Stimulated activated CD4-positive, alpha-beta T cell treated with anti-CD3 and anti-CD28 coated beads, TNF-alpha, amount 100 ng/mL, for 4 hours (primary cell): ENCODE results near the gene POP5.

ENCODE experiments used
- DNase-seq, 3 experiments: peaks; one replicate each; pipeline ENCODE4 v3.0.0-alpha.2; 2020; ENCODE audit warnings: low read depth in 3 of 3

POP5 gene

GRCh38 chr12:120590741-120591407, 9.7 kb upstream of the POP5 start:
- DNase-seq, result no peak

- no peak for DNase-seq
Observed at GRCh38 chr12:120588948-120589930, 8.0 kb upstream of the POP5 start.

- no peak for DNase-seq
Observed at GRCh38 chr12:120588371-120588770, 7.2 kb upstream of the POP5 start.

DNA sequence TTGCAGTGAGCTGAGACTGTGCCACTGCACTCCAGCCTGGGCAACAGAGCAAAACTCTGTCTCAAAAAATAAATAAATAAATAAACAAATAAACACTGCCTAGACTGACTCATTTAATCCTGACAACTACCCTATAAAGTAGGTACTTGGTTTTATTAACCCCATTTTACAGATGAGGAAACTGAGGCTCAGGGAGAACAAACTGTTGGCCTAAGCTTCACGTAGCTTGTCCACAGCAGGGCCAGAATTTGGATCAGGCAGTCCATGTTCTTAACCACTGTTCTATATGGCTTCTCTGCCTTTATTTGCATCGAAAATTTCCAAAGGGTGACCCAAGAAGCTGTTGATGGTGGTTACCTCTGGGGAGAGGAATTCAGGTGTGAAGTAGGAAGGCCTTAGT, 5.7 kb upstream of the POP5 start:
- no peak for DNase-seq

GRCh38 chr12:120586206-120586605, 5.0 kb upstream of the POP5 start:
- no peak for DNase-seq

DNA sequence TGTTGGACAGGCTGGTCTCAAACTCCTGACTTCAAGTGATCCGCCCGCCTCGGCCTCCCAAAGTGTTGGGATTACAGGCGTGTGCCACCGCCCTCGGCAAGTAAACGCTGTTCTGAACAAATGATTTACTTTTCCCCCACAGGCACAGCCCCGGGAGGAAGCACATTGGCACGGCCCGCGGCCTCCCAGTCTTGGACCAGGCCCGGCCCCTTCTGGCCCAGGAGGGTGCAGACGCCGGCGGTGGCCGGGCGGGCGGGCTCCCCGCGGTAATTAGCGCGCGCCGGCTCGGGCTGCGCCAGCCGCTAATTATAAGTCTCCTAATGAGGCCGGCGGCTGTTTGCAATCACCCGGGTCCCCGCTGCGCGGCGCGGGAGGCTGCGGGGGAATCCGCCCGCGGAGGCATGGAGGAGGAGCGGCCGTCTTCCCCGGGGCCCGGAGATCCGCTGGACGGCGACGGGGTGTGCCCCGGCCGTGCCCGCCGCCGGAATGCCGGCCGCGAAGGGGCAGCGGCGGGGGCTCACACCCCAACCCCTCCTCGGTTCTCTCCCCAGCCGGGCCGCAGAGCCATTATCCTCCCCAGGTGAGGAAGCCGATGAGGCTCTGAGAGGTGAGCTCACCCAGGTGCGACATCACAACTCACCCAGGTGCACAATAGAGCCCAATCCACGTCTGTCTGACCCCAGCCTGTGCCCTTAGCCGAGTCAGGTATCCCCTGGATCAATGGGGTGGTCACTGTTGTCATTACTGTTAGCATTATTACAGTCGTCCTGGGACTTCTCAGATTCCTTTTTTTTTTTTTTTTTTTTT, 3.3 kb upstream of the POP5 start:
- peak; percentile 33 to 43 (median 40) for DNase-seq

DNA sequence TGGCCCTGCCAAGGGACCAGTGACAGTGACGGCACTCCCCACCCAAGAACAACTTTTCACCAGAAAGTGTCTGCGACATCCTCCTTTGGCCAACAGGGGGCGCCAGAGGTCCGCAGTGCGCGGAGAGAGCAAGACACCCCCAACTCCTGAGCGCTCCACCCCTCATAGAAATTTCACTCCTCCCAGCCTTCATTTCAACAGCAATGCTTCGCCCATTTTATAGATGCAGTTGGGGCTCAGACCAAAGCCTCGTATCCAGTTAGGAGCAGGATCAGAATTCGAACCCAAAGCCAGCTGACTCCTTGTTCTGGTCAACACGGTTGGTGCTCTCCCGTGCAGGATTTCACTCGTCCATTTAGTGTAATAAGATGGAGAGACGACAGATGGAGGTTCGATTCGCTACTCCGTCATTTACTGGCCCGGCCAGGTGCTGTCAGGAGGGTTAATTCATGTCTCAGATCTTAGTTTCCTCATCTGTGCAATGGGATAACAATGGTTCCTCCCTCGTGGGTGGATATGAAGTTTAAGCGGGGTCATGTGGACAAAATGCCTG, 2.4 kb upstream of the POP5 start:
- peak; percentile 64 to 83 (median 79) for DNase-seq

GRCh38 chr12:120581998-120582397, 796 bp upstream of the POP5 start:
- DNase-seq, result no peak

DNA sequence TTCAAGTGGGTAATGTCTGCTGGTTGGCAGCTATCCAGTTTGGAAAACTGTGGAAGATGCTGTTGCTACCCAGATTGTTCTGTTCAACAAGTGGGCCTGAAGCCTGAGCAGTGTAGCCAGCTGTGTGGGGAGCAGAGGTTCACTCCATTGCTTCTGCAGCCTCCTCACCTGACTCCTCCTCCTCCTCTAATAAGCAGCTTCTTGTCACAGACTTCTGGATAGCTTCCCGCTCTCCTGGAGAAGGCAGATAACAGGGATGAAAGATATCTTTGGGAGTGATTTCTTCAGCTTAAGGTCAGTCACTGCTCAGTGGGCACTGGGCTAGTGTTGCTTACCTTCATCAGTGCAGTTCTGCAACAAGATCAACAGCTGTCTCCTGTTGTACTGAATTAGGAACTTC, 2.0 kb downstream of the POP5 start:
- no peak for DNase-seq

DNA sequence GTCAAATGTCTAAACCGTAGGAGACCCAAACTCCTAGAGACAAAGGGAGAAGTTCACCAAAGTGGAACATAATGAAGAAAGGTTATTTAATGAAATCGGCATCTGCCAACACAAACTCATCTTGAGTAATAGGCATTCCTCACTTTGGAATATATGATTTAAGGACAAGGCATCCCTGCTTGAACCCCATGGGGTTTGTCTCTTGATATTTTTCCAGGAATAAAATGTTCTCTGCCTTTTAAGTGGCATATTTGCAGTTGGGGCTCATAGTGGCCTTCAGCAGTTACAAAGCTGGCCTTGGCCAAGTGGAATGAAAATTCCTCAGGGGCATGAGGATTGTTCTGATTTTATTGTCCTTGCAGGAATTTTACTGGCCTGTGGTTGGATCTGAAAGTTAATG, 7.1 kb downstream of the POP5 start:
- DNase-seq, result no peak

GRCh38 chr12:120573560-120573959, 7.6 kb downstream of the POP5 start:
- DNase-seq, result no peak

- DNase-seq, result no peak
Observed at GRCh38 chr12:120571299-120571698, 9.9 kb downstream of the POP5 start.

GRCh38 chr12:120563495-120563894, 17.7 kb downstream of the POP5 start:
- DNase-seq, result no peak

DNA sequence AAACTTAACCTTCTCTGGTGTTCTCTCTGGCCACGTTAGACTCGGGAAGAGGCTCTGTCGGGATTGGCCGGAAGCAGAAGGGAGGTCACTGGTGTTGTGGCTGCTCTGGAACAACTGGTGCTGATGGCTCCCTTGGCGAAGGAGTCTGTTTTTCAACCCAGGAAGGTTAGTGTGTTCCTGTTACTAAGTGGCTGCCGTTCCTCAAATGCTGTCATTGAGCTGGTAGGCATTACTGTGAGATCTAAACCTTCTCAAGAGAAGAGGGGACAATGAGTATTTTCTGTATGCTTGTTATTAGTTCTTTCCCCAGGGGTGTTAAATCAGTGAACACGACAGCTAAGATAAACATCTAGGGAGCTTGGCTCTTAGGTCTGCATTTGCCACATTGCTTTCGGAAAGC, 18.3 kb downstream of the POP5 start:
- DNase-seq, result no peak

- no peak for DNase-seq
Observed at GRCh38 chr12:120557589-120557988, 23.6 kb downstream of the POP5 start.

DNA sequence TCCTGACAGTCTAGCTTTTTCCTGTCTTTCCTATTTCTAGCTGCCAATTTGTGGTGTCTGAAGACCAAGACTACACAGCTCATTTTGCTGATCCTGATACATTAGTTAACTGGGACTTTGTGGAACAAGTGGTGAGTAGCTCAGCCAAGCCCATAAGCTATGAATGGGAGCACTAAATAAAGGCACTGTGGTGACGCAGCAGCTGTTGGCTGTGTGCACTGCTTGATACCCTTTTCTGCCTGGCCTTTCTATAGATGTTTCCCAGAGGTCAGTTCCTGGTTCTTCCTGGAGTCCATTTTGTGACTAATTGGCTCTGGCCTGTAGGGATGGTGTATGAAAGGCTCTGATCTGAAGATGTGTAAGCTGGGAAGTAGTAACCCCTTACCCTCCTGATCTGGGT, 26.5 kb downstream of the POP5 start:
- no peak for DNase-seq

DNA sequence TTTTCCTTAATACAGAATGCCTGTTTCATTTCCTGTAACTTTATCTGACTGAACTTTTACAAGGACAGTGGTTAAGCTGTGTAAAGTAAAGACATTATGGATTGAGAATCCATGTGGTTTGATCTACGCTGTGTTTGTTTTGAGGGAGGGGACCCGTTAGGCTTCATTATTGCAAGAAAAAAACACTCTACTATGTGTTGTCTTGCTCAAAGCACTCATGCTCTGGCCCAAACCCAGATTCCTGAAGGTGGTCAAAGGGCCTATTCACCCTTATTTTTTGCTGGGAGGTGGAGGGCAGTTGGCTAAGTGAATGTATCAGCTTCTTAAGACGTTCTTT, 35.2 kb downstream of the POP5 start:
- DNase-seq, result no peak

GRCh38 chr12:120544691-120545090, 36.5 kb downstream of the POP5 start:
- DNase-seq, result no peak

- no peak for DNase-seq
Observed at GRCh38 chr12:120542166-120542565, 39.0 kb downstream of the POP5 start.

DNA sequence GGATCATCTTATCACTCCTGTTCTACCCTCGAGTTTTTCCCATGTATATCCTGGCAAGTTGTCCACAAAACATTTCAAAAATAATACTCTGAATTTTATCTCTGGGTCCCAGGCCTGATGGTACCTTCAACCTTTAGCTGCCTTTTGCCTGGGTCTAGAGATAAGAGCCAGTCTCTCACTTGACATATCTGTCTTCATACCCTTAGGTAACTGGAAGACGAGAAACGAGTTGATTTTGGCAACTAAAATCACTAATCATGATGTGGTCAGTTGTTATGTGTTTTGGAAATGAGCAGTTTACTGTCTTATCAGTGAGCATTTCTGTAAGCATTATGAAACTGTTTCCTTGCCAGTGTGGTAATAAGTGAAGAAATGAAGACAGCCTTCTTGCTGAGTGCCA, 40.8 kb downstream of the POP5 start:
- no peak for DNase-seq

DNA sequence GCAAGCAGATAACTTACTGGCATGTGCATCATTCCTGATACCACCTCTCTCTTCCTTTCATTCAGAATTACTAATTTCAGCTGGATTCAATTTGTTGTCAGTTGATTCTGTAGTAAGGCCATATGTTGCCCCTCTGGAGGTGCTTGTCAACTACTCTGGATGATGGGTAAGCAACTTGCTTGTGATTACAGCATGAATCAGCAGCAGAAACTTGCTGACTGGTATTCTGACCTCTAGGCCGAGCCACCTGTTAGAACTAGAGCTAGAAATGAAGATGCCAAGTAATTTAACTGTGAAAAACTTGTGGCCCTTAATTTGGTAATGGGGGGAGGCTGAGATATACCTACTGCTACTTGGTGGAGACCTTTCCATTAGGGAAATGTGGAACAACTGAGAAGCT, 41.9 kb downstream of the POP5 start:
- DNase-seq, result no peak
